HepG2 (cell line): ENCODE measurements around the gene SELENOV. TPM values are rescaled to one million over a fixed set of nuclear protein-coding genes. Genes with fewer than 3 reads are reported as not detected.

Experiments
- CBX1 ChIP-seq: IDR thresholded peaks from one replicate; pipeline ENCODE4 v1.6.1; 2016; ENCODE audit warnings: antibody characterized with exemption, low read depth
- ELF3 ChIP-seq: IDR thresholded peaks from 2 replicates; pipeline ENCODE4 v1.6.1; 2016; ENCODE audit warnings: missing genetic modification reagents, missing compliant biosample characterization
- GATAD1 ChIP-seq: IDR thresholded peaks from 2 replicates; pipeline ENCODE4 v1.6.1; 2016; ENCODE audit warnings: missing genetic modification reagents, missing compliant biosample characterization
- HNRNPLL ChIP-seq: fragments of 200-400 bp; formaldehyde crosslinking; IDR thresholded peaks from 2 replicates; pipeline ENCODE4 v1.6.1; 2017; ENCODE audit warnings: mild to moderate bottlenecking, low read depth, low read length; ENCODE audit not compliant: poor library complexity, severe bottlenecking
- KLF13 ChIP-seq: sonication (generic); formaldehyde crosslinking; IDR thresholded peaks from 2 replicates; pipeline ENCODE4 v1.4.0; 2020; ENCODE audit warnings: mild to moderate bottlenecking, missing genetic modification reagents
- KMT2B ChIP-seq: IDR thresholded peaks from 2 replicates; pipeline ENCODE4 v1.6.1; 2016; ENCODE audit warnings: missing genetic modification reagents, missing compliant biosample characterization
- SMYD3 ChIP-seq: sonication (generic); formaldehyde crosslinking; IDR thresholded peaks from 2 replicates; pipeline ENCODE4 v1.8.1; 2023; ENCODE audit warnings: mild to moderate bottlenecking, missing genetic modification reagents
- SNRNP70 ChIP-seq: fragments of 200-400 bp; formaldehyde crosslinking; IDR thresholded peaks from 2 replicates; pipeline ENCODE4 v1.6.1; 2017; ENCODE audit warnings: mild to moderate bottlenecking, low read depth, low read length, moderate library complexity
- SP5 ChIP-seq: IDR thresholded peaks from 2 replicates; pipeline ENCODE4 v1.6.1; 2016; ENCODE audit warnings: low read depth, borderline replicate concordance
- TFAP4 ChIP-seq: sonication (generic); IDR thresholded peaks from 2 replicates; pipeline ENCODE4 v1.6.1; 2016; ENCODE audit warnings: low read depth, borderline replicate concordance
- THYN1 ChIP-seq: sonication (generic); formaldehyde crosslinking; IDR thresholded peaks from 2 replicates; pipeline ENCODE4 v1.8.1; 2023; ENCODE audit warnings: low read depth, mild to moderate bottlenecking, moderate library complexity, missing genetic modification reagents, borderline replicate concordance
- ZNF256 ChIP-seq: sonication (generic); formaldehyde crosslinking; conservative IDR thresholded peaks from 2 replicates; pipeline ENCODE4 v1.4.0; 2020; ENCODE audit warnings: missing genetic modification reagents
- ZNF281 ChIP-seq: sonication (generic); formaldehyde crosslinking; IDR thresholded peaks from 2 replicates; pipeline ENCODE4 v1.4.0; 2020; ENCODE audit warnings: missing genetic modification reagents, borderline replicate concordance
- ZNF431 ChIP-seq: sonication (generic); formaldehyde crosslinking; IDR thresholded peaks from 2 replicates; pipeline ENCODE4 v1.9.0; 2022; ENCODE audit warnings: missing genetic modification reagents, low read depth, mild to moderate bottlenecking, borderline replicate concordance
- ZNF580 ChIP-seq: IDR thresholded peaks from 2 replicates; pipeline ENCODE4 v1.6.1; 2016; ENCODE audit warnings: low read depth, borderline replicate concordance
- ZNF703 ChIP-seq: sonication (generic); formaldehyde crosslinking; IDR thresholded peaks from 2 replicates; pipeline ENCODE4 v1.5.1; 2020; ENCODE audit warnings: missing genetic modification reagents, mild to moderate bottlenecking, moderate library complexity, borderline replicate concordance
- ZSCAN21 ChIP-seq: sonication (generic); formaldehyde crosslinking; IDR thresholded peaks from 2 replicates; pipeline ENCODE4 v1.8.0; 2022; ENCODE audit warnings: mild to moderate bottlenecking, missing genetic modification reagents, moderate library complexity, borderline replicate concordance
- polyA plus RNA-seq, 8 experiments: library from polyadenylated mRNA; depleted of rRNA in 3 of 8; stranded (reverse) in 7 of 8; unstranded in 1 of 8; fragments of >200 nt; fragmentation: Illumina TruSeq in 4 of 8; extraction: Trizol in 4 of 8; gene quantifications; 2 replicates each; pipeline versions ENCODE4 v1.2.1 to v1.2.3, GENCODE V29; 2011 to 2016; ENCODE audit warnings: low read depth in 4 of 8, missing spikeins in 1 of 8, mixed read lengths in 1 of 8; ENCODE audit not compliant: insufficient read depth in 1 of 8
- total RNA-seq, 5 experiments: library from RNA; depleted of rRNA; stranded (reverse); fragments of >200 nt; fragmentation: Illumina TruSeq; extraction: Trizol; gene quantifications; 2 replicates each; pipeline ENCODE4 v1.2.3, GENCODE V29; 2016; ENCODE audit warnings: low read depth in 1 of 5
- TF ChIP-seq, protein P1 (sequence below): sonication (generic); formaldehyde crosslinking; IDR thresholded peaks from 2 replicates; pipeline ENCODE4 v1.9.0; 2021; ENCODE audit warnings: missing genetic modification reagents, borderline replicate concordance
- TF ChIP-seq, protein P2 (sequence below): sonication (generic); formaldehyde crosslinking; IDR thresholded peaks from 2 replicates; pipeline ENCODE4; 2020; ENCODE audit warnings: missing genetic modification reagents, mild to moderate bottlenecking, borderline replicate concordance

SELENOV gene
- total and polyA plus RNA-seq, 2 of the 13 experiments (the other 11 are each of a cell fraction or from before 2014, with no cell fraction given): not detected

DNA sequence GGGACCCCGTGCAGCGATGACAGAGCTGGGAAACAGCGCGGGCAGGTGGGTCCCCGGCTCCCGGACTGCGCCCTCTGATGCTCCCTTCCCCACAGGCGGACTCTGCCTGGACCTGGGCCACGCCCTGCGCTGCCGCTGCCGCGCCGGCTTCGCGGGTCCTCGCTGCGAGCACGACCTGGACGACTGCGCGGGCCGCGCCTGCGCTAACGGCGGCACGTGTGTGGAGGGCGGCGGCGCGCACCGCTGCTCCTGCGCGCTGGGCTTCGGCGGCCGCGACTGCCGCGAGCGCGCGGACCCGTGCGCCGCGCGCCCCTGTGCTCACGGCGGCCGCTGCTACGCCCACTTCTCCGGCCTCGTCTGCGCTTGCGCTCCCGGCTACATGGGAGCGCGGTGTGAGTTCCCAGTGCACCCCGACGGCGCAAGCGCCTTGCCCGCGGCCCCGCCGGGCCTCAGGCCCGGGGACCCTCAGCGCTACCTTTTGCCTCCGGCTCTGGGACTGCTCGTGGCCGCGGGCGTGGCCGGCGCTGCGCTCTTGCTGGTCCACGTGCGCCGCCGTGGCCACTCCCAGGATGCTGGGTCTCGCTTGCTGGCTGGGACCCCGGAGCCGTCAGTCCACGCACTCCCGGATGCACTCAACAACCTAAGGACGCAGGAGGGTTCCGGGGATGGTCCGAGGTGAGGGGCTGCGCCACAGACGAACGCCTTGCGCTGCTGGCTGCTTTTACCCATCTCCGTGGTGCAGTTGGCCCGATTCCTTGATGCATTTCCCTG, 7.8 kb upstream of the SELENOV start (continued):
- TF ChIP-seq, protein P1, sequence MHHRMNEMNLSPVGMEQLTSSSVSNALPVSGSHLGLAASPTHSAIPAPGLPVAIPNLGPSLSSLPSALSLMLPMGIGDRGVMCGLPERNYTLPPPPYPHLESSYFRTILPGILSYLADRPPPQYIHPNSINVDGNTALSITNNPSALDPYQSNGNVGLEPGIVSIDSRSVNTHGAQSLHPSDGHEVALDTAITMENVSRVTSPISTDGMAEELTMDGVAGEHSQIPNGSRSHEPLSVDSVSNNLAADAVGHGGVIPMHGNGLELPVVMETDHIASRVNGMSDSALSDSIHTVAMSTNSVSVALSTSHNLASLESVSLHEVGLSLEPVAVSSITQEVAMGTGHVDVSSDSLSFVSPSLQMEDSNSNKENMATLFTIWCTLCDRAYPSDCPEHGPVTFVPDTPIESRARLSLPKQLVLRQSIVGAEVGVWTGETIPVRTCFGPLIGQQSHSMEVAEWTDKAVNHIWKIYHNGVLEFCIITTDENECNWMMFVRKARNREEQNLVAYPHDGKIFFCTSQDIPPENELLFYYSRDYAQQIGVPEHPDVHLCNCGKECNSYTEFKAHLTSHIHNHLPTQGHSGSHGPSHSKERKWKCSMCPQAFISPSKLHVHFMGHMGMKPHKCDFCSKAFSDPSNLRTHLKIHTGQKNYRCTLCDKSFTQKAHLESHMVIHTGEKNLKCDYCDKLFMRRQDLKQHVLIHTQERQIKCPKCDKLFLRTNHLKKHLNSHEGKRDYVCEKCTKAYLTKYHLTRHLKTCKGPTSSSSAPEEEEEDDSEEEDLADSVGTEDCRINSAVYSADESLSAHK (CRISPR knock-in tag): no peak
- TF ChIP-seq ZSCAN21 (CRISPR knock-in tag) (peak; percentile 94), ZNF431 (peak; percentile 92), SNRNP70 (no peak), SMYD3 (CRISPR knock-in tag) (0 out of 2 replicates have a peak, but pooled peaks have one; percentile 62), KMT2B (CRISPR knock-in tag) (no peak), ZNF580 (CRISPR knock-in tag) (0 out of 2 replicates have a peak, but pooled peaks have one; percentile 61), HNRNPLL (peak; percentile 70), THYN1 (CRISPR knock-in tag) (no peak), SP5 (no peak), ZNF256 (peak; percentile 94), CBX1 (no peak), GATAD1 (CRISPR knock-in tag) (no peak), TFAP4 (no peak), KLF13 (CRISPR knock-in tag) (no peak), ZNF703 (no peak), ELF3 (peak; percentile 48), ZNF281 (peak; percentile 58; the same call in 1 of the 2 replicates)
- TF ChIP-seq, protein P2, sequence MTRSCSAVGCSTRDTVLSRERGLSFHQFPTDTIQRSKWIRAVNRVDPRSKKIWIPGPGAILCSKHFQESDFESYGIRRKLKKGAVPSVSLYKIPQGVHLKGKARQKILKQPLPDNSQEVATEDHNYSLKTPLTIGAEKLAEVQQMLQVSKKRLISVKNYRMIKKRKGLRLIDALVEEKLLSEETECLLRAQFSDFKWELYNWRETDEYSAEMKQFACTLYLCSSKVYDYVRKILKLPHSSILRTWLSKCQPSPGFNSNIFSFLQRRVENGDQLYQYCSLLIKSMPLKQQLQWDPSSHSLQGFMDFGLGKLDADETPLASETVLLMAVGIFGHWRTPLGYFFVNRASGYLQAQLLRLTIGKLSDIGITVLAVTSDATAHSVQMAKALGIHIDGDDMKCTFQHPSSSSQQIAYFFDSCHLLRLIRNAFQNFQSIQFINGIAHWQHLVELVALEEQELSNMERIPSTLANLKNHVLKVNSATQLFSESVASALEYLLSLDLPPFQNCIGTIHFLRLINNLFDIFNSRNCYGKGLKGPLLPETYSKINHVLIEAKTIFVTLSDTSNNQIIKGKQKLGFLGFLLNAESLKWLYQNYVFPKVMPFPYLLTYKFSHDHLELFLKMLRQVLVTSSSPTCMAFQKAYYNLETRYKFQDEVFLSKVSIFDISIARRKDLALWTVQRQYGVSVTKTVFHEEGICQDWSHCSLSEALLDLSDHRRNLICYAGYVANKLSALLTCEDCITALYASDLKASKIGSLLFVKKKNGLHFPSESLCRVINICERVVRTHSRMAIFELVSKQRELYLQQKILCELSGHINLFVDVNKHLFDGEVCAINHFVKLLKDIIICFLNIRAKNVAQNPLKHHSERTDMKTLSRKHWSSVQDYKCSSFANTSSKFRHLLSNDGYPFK (CRISPR knock-in tag): no peak
